ENCODE measurements around the gene KSR1. TPM values are rescaled to one million over a fixed set of nuclear protein-coding genes. Genes with fewer than 3 reads are reported as not detected.
A peak's percentile ranks its signal among the peaks of the same experiment; 100 is the strongest.

KSR1 gene
- total and polyA plus RNA-seq, 2 of the 4 experiments (the other 2 are of a cell fraction): 12.5 to 21.9 TPM

GRCh38 chr17:27571563-27572352, 115.5 kb downstream of the KSR1 start:
- Histone ChIP-seq H2BK20ac (ENCODE audit: low read depth, low read length) (peak overlapping the region; percentile 3; the same call in 1 of the 2 replicates), H4K91ac (ENCODE audit: insufficient read depth, low read depth, low read length) (peak overlapping the region; percentile 64), H2AFZ (replicated peaks; ENCODE audit: low read length, poor library complexity) (no peak overlapping the region), H3K4me2 (ENCODE audit: low read depth, low read length) (no peak overlapping the region), H4K8ac (ENCODE audit: low read depth in 2 of 2, low read length in 2 of 2) (peak overlapping the region in 1 of 2 experiments; percentile 27; a peak in 1 of 4 replicates), H3K4me1 (ENCODE audit: control insufficient read depth, insufficient read depth, low read length) (peaks cover 57% of the 10 kb centered on the region), H2BK5ac (ENCODE audit: low read depth, low read length, poor library complexity, severe bottlenecking) (peak overlapping the region; percentile 69), H2AK9ac (replicated peaks; ENCODE audit: low read depth, low read length, poor library complexity) (peak overlapping the region; percentile 63), H3K27me3 (ENCODE audit: control insufficient read depth, insufficient read depth, low read length) (no peaks in the 10 kb centered on the region), H3K4ac (ENCODE audit: low read depth, low read length) (peak overlapping the region; percentile 61), H3K79me1 (ENCODE audit: low read depth in 1 of 2, low read length in 2 of 2) (peaks cover 57 to 92% of the 10 kb centered on the region in 2 experiments), H3K9ac (ENCODE audit: low read depth, low read length) (no peak overlapping the region), H3K56ac (ENCODE audit: extremely low read depth, insufficient read depth, low read length) (no peak overlapping the region), H3K9me3 (ENCODE audit: control insufficient read depth, insufficient read depth, low read length) (no peaks in the 10 kb centered on the region), H2AK5ac (ENCODE audit: low read depth, low read length) (peak overlapping the region; percentile 81), H4K5ac (ENCODE audit: low read depth, low read length) (peak overlapping the region; percentile 62; the same call in 1 of the 2 replicates), H3K14ac (replicated peaks; ENCODE audit: low read depth, low read length) (peak overlapping the region; percentile 87), H3K9me1 (ENCODE audit: insufficient read depth, low read length) (peaks cover 39% of the 10 kb centered on the region), H4K20me1 (ENCODE audit: insufficient read depth, low read length) (peaks cover 6% of the 10 kb centered on the region; the same call in 1 of the 2 replicates), H2BK15ac (ENCODE audit: low read depth, low read length) (peak overlapping the region; percentile 47; the same call in 2 of the 3 replicates), H3K27ac (ENCODE audit: insufficient read depth, low read length) (no peak overlapping the region), H3K18ac (ENCODE audit: low read depth, low read length) (peak overlapping the region; percentile 42), H3K36me3 (ENCODE audit: control insufficient read depth, insufficient read depth, low read length) (peaks cover 6% of the 10 kb centered on the region; the same call in 1 of the 2 replicates), H3K23ac (ENCODE audit: low read depth, low read length) (no peak overlapping the region), H3K4me3 (ENCODE audit: insufficient read depth, low read depth, low read length) (no peak overlapping the region), H2BK120ac (ENCODE audit: low read depth, low read length) (peak overlapping the region; percentile 73)
- POLR2A ChIA-PET (ENCODE audit: unreplicated experiment): no interaction called here
- WGBS, 2 experiments (ENCODE audit: extremely low coverage in 2 of 2, insufficient read length in 1 of 2): 60% methylated on average over 1 of the region's 12 CpGs; no CpG with 5 or more reads in 1 of the 2 experiments
- no peak for DNase-seq
- no peak for ATAC-seq (ENCODE audit: low read depth)
- dilution Hi-C loops (cut with HindIII; ENCODE audit: low sequenced_read_pairs, unreplicated experiment): no loop called here
- BruUV-seq (replicated peaks): no TSS peak
- intact Hi-C loops (cut with micrococcal nuclease): no loop called here
- in situ Hi-C loops (cut with MboI; ENCODE audit: low sequenced_read_pairs): loop anchor here (10.0 kb wide), 1 partner anchor 63 kb away; the partner anchor contains the start of gene LGALS9
- TF ChIP-seq, protein P1, sequence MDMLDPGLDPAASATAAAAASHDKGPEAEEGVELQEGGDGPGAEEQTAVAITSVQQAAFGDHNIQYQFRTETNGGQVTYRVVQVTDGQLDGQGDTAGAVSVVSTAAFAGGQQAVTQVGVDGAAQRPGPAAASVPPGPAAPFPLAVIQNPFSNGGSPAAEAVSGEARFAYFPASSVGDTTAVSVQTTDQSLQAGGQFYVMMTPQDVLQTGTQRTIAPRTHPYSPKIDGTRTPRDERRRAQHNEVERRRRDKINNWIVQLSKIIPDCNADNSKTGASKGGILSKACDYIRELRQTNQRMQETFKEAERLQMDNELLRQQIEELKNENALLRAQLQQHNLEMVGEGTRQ (IDR thresholded peaks at IDR 0.05; ENCODE audit: low read depth, low read length): no peak
- TF ChIP-seq MAZ (IDR thresholded peaks at IDR 0.05; ENCODE audit: borderline replicate concordance, low read depth, low read length): no peak
- TF ChIP-seq NFE2L2 (IDR thresholded peaks at IDR 0.05; ENCODE audit: low read depth, low read length): no peak
- no peak for TF ChIP-seq ELK1 (IDR thresholded peaks at IDR 0.05; ENCODE audit: borderline replicate concordance, low read depth, low read length)
- no peak for TF ChIP-seq POLR2A (IDR thresholded peaks at IDR 0.05; ENCODE audit: low read depth, low read length)
- TF ChIP-seq SMC3 (IDR thresholded peaks at IDR 0.05; ENCODE audit: low read depth, low read length): no peak
- no peak for TF ChIP-seq FOS (IDR thresholded peaks at IDR 0.05; ENCODE audit: low read depth, low read length)
- TF ChIP-seq CEBPB (IDR thresholded peaks at IDR 0.05; ENCODE audit: low read depth, low read length): no peak
- no peak for TF ChIP-seq MAFK (IDR thresholded peaks at IDR 0.05; ENCODE audit: low read depth, low read length)
- no peak for TF ChIP-seq CTCF (conservative IDR thresholded peaks at IDR 0.05; ENCODE audit: low read depth, low read length)
- no peak for TF ChIP-seq RAD21 (IDR thresholded peaks at IDR 0.05; ENCODE audit: low read length)
- TF ChIP-seq BHLHE40 (IDR thresholded peaks at IDR 0.05; ENCODE audit: low read depth, low read length): no peak
- TF ChIP-seq CHD1 (IDR thresholded peaks at IDR 0.05; ENCODE audit: low read depth, low read length): no peak
- TF ChIP-seq RFX5 (IDR thresholded peaks at IDR 0.05; ENCODE audit: low read depth, low read length): no peak
- CTCF ChIA-PET: no interaction called here
